H1 (cell line): ENCODE results near the gene PLEKHM3.

ENCODE experiments used
- BACH1 ChIP-seq: IDR thresholded peaks from 2 replicates; pipeline ENCODE4 v1.6.1; 2012; ENCODE audit warnings: low read length, improper control_type of control experiment
- KDM5A ChIP-seq: fragments of 200-600 bp; IDR thresholded peaks from 2 replicates; pipeline ENCODE4 v1.7.1; 2012; ENCODE audit warnings: mild to moderate bottlenecking, low read length, inconsistent platforms, mixed read lengths
- POLR2A ChIP-seq, 2 experiments: IDR thresholded peaks; 1 replicate in 1 of 2; 2 replicates in 1 of 2; pipeline ENCODE4 v1.6.1; 2011; ENCODE audit warnings: low read depth in 2 of 2, low read length in 2 of 2, mild to moderate bottlenecking in 2 of 2; ENCODE audit errors: control extremely low read depth in 1 of 2
- POLR2AphosphoS5 ChIP-seq: IDR thresholded peaks from 2 replicates; pipeline ENCODE4 v1.6.1; 2011; ENCODE audit warnings: low read depth, low read length
- RAD21 ChIP-seq, 2 experiments: IDR thresholded peaks in 1 of 2; conservative IDR thresholded peaks in 1 of 2; 2 replicates each; pipeline ENCODE4 v1.6.1; 2011; ENCODE audit warnings: low read depth in 2 of 2, low read length in 2 of 2, improper control_type of control experiment in 1 of 2, inconsistent platforms in 1 of 2, mild to moderate bottlenecking in 1 of 2, moderate library complexity in 1 of 2
- SIN3A ChIP-seq, 2 experiments: IDR thresholded peaks in 1 of 2; conservative IDR thresholded peaks in 1 of 2; 2 replicates each; pipeline ENCODE4 v1.6.1; 2011 to 2012; ENCODE audit warnings: low read length in 2 of 2, improper control_type of control experiment in 1 of 2, low read depth in 1 of 2, mild to moderate bottlenecking in 1 of 2
- SP1 ChIP-seq: IDR thresholded peaks from 2 replicates; pipeline ENCODE4 v1.6.1; 2011; ENCODE audit warnings: low read depth, low read length
- TEAD4 ChIP-seq: IDR thresholded peaks from 2 replicates; pipeline ENCODE4 v1.6.1; 2012; ENCODE audit warnings: low read depth, low read length, inconsistent platforms, mixed read lengths
- TF ChIP-seq, protein P1 (sequence below), 3 experiments: IDR thresholded peaks; 1 replicate in 2 of 3; 2 replicates in 1 of 3; pipeline versions ENCODE4 v1.5.1 to v1.6.1; 2011; ENCODE audit warnings: low read length in 3 of 3, mild to moderate bottlenecking in 3 of 3, inconsistent platforms in 2 of 3, low read depth in 1 of 3, moderate library complexity in 1 of 3; ENCODE audit not compliant: insufficient read depth in 1 of 3; ENCODE audit errors: control extremely low read depth in 1 of 3
- TF ChIP-seq, protein P2 (sequence below): IDR thresholded peaks from 2 replicates; pipeline ENCODE4 v1.6.1; 2012; ENCODE audit warnings: inconsistent platforms
- TF ChIP-seq, protein P3 (sequence below): IDR thresholded peaks from 2 replicates; pipeline ENCODE4 v1.6.1; 2012; ENCODE audit warnings: low read length, inconsistent platforms

DNA sequence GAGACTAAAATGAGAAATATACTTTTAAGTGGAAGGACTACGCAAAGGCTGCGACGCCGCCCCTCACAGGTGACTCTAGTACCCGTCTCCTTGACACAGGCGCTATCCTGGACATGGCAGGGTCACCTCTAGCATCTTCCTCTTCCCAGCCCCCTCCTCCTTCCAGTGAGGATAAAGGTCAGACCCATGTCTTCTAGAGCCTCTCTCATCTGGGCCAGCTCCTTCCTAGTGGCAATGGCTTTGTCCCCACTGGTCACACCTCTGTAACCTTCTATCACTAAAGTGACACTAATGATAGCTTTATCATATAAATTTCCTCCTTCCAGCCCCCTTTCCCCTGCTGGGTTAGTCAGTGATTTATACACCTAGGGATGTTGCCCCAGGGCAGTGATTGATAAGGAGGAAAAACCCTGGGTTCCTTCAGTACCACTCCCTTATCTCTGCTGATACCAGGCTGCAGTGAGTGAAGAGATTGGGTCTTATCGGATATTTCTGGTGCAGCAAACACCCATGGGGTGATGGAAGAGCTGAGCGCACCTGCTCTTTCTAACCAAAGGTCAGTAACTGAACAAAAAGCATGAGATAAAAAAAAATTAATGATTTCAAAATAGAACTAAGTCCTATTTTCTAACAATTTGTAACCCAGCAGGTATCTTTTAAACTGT lies 193.6 kb downstream of the PLEKHM3 start:
- TF ChIP-seq, protein P1, sequence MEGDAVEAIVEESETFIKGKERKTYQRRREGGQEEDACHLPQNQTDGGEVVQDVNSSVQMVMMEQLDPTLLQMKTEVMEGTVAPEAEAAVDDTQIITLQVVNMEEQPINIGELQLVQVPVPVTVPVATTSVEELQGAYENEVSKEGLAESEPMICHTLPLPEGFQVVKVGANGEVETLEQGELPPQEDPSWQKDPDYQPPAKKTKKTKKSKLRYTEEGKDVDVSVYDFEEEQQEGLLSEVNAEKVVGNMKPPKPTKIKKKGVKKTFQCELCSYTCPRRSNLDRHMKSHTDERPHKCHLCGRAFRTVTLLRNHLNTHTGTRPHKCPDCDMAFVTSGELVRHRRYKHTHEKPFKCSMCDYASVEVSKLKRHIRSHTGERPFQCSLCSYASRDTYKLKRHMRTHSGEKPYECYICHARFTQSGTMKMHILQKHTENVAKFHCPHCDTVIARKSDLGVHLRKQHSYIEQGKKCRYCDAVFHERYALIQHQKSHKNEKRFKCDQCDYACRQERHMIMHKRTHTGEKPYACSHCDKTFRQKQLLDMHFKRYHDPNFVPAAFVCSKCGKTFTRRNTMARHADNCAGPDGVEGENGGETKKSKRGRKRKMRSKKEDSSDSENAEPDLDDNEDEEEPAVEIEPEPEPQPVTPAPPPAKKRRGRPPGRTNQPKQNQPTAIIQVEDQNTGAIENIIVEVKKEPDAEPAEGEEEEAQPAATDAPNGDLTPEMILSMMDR (IDR thresholded peaks at IDR 0.05; ENCODE audit: control extremely low read depth in 1 of 3, insufficient read depth in 1 of 3, low read depth in 1 of 3, low read length in 3 of 3): no peak
- no peak for TF ChIP-seq BACH1
- no peak for TF ChIP-seq TEAD4
- TF ChIP-seq POLR2AphosphoS5: no peak
- TF ChIP-seq SP1: no peak
- TF ChIP-seq, protein P2, sequence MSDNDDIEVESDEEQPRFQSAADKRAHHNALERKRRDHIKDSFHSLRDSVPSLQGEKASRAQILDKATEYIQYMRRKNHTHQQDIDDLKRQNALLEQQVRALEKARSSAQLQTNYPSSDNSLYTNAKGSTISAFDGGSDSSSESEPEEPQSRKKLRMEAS: no peak
- no peak for TF ChIP-seq RAD21 (IDR thresholded peaks at IDR 0.05 in 1 of 2, conservative IDR thresholded peaks at IDR 0.05 in 1 of 2; ENCODE audit: low read depth in 2 of 2, low read length in 2 of 2)
- TF ChIP-seq KDM5A: no peak
- TF ChIP-seq POLR2A (IDR thresholded peaks at IDR 0.05; ENCODE audit: control extremely low read depth in 1 of 2, low read depth in 2 of 2, low read length in 2 of 2): no peak
- TF ChIP-seq, protein P3, sequence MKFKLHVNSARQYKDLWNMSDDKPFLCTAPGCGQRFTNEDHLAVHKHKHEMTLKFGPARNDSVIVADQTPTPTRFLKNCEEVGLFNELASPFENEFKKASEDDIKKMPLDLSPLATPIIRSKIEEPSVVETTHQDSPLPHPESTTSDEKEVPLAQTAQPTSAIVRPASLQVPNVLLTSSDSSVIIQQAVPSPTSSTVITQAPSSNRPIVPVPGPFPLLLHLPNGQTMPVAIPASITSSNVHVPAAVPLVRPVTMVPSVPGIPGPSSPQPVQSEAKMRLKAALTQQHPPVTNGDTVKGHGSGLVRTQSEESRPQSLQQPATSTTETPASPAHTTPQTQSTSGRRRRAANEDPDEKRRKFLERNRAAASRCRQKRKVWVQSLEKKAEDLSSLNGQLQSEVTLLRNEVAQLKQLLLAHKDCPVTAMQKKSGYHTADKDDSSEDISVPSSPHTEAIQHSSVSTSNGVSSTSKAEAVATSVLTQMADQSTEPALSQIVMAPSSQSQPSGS: no peak
- no peak for TF ChIP-seq SIN3A (conservative IDR thresholded peaks at IDR 0.05 in 1 of 2, IDR thresholded peaks at IDR 0.05 in 1 of 2; ENCODE audit: low read depth in 1 of 2, low read length in 2 of 2)
